Endothelial cell of umbilical vein (primary cell): ENCODE results near the gene RANBP17. TPM values are rescaled to one million over a fixed set of nuclear protein-coding genes. Genes with fewer than 3 reads are reported as not detected.

Experiments
- BruUV-seq: library from RNA; stranded (reverse); fragments of 400-500 nt; replicated peaks from 2 replicates; lab custom pipeline; 2021; lab: Mats Ljungman, UMichigan
- CTCF ChIA-PET: fragments of 300-600, 350-600 bp; sonication (Branson Sonifier 250); formaldehyde crosslinking; loops from one replicate; lab custom pipeline; 2021; ENCODE audit warnings: antibody characterized with exemption, inconsistent platforms; lab: Charles Lee
- POLR2A ChIA-PET: fragments of 300-600, 350-600 bp; sonication (Branson Sonifier 250); formaldehyde crosslinking; loops from one replicate; lab custom pipeline; 2021; ENCODE audit warnings: antibody characterized with exemption, inconsistent platforms; lab: Charles Lee
- DNase-seq: peaks from one replicate; pipeline ENCODE4 v3.0.0-alpha.2; 2011; ENCODE audit warnings: low read depth, low spot score
- FAIRE-seq: peaks from 2 replicates; lab custom pipeline; 2011; peaks lifted over from hg19 to GRCh38; lab: Jason Lieb, UNC
- H2AFZ ChIP-seq: 2 replicates; pipeline ENCODE4 v1.6.0; 2012; ENCODE audit warnings: low read depth, low read length, control low read depth, inconsistent platforms
- H3K27ac ChIP-seq: 2 replicates; pipeline ENCODE4 v1.5.1; 2011; ENCODE audit warnings: low read depth, mild to moderate bottlenecking, control low read depth, low read length, moderate library complexity; ENCODE audit not compliant: insufficient read depth
- H3K27me3 ChIP-seq, 2 experiments: 2 replicates each; pipeline versions ENCODE4 v1.6.0 to v1.6.1; 2011; ENCODE audit warnings: low read length in 2 of 2, mixed read lengths in 1 of 2; ENCODE audit not compliant: control insufficient read depth in 2 of 2, insufficient read depth in 2 of 2
- H3K36me3 ChIP-seq, 2 experiments: 2 replicates in 1 of 2; 3 replicates in 1 of 2; pipeline ENCODE4 v1.5.1; 2011; ENCODE audit warnings: low read length in 2 of 2, mild to moderate bottlenecking in 1 of 2, moderate library complexity in 1 of 2; ENCODE audit not compliant: control insufficient read depth in 2 of 2, insufficient read depth in 2 of 2; ENCODE audit errors: extremely low read depth in 1 of 2
- H3K4me1 ChIP-seq: 3 replicates; pipeline ENCODE4 v1.5.1; 2011; ENCODE audit warnings: mild to moderate bottlenecking, low read length; ENCODE audit not compliant: control insufficient read depth, insufficient read depth; ENCODE audit errors: extremely low read depth
- H3K4me2 ChIP-seq: 2 replicates; pipeline ENCODE4 v1.6.1; 2011; ENCODE audit warnings: low read length, control low read depth, mixed read lengths; ENCODE audit not compliant: insufficient read depth
- H3K4me3 ChIP-seq, 3 experiments: fragments of 200-600 bp in 1 of 3; sonication (generic), shearing (Covaris generic) in 1 of 3; replicated peaks in 1 of 3; 2 replicates each; pipeline ENCODE4 v1.5.1; 2011 to 2016; ENCODE audit warnings: control low read depth in 3 of 3, low read length in 3 of 3, mild to moderate bottlenecking in 2 of 3, inconsistent platforms in 1 of 3, low read depth in 1 of 3, moderate library complexity in 1 of 3; ENCODE audit not compliant: insufficient read depth in 1 of 3
- H3K79me2 ChIP-seq: 2 replicates; pipeline ENCODE4 v1.6.0; 2012; ENCODE audit warnings: low read length, inconsistent platforms; ENCODE audit not compliant: control insufficient read depth, insufficient read depth
- H3K9ac ChIP-seq: replicated peaks from 2 replicates; pipeline ENCODE3; 2011; ENCODE audit warnings: low read length, control low read depth; ENCODE audit not compliant: insufficient read depth; ENCODE audit errors: extremely low read depth
- H3K9me1 ChIP-seq: replicated peaks from 3 replicates; pipeline ENCODE4 v1.6.0; 2011; ENCODE audit warnings: mild to moderate bottlenecking, low read length; ENCODE audit not compliant: control insufficient read depth, insufficient read depth; ENCODE audit errors: extremely low read depth
- H3K9me3 ChIP-seq: replicated peaks from 2 replicates; pipeline ENCODE4 v1.5.1; 2012; ENCODE audit warnings: low read length, inconsistent platforms; ENCODE audit not compliant: control insufficient read depth, insufficient read depth
- H4K20me1 ChIP-seq: replicated peaks from 2 replicates; pipeline ENCODE3; 2011; ENCODE audit warnings: mild to moderate bottlenecking, low read length; ENCODE audit not compliant: control insufficient read depth, insufficient read depth; ENCODE audit errors: extremely low read depth
- EZH2 ChIP-seq: IDR thresholded peaks from 2 replicates; pipeline ENCODE4 v1.6.1; 2012; ENCODE audit warnings: borderline replicate concordance, low read depth, mild to moderate bottlenecking, moderate library complexity, low read length, inconsistent platforms; ENCODE audit not compliant: severe bottlenecking
- FOS ChIP-seq: IDR thresholded peaks from 2 replicates; pipeline ENCODE4 v1.6.1; 2011; ENCODE audit warnings: mild to moderate bottlenecking, low read length, moderate library complexity, borderline replicate concordance; ENCODE audit not compliant: insufficient read depth
- GATA2 ChIP-seq: IDR thresholded peaks from 2 replicates; pipeline ENCODE4 v1.7.0; 2011; ENCODE audit warnings: low read depth, mild to moderate bottlenecking, moderate library complexity, mixed read lengths, low read length; ENCODE audit not compliant: insufficient read length, insufficient read depth
- JUN ChIP-seq: IDR thresholded peaks from 2 replicates; pipeline ENCODE4 v1.6.1; 2011; ENCODE audit warnings: borderline replicate concordance, low read depth; ENCODE audit not compliant: insufficient read length, insufficient read depth
- MYC ChIP-seq: IDR thresholded peaks from one replicate; pipeline ENCODE4 v1.6.1; 2011; ENCODE audit warnings: mild to moderate bottlenecking, low read depth, low read length
- POLR2AphosphoS5 ChIP-seq: IDR thresholded peaks from 2 replicates; pipeline ENCODE4 v1.6.1; 2012; ENCODE audit warnings: low read depth, mild to moderate bottlenecking, control low read depth, low read length, moderate library complexity; ENCODE audit not compliant: insufficient read depth
- dilution Hi-C: fragments of 300-500 bp; cut with MboI; formaldehyde crosslinking; loops from one replicate; pipeline ENCODE4 v1.15.0; 2019; ENCODE audit warnings: low sequenced_read_pairs; ENCODE audit not compliant: extremely low pct_ligation_motif_present
- intact Hi-C: fragments of 100-400 bp; cut with micrococcal nuclease; formaldehyde crosslinking; loops from one replicate; pipeline ENCODE4 v1.10.0; 2022
- polyA plus RNA-seq, 4 experiments: library from polyadenylated mRNA; depleted of rRNA in 3 of 4; stranded (reverse) in 3 of 4; unstranded in 1 of 4; fragments of >200 nt; gene quantifications; 2 replicates each; pipeline versions ENCODE4 v1.2.1 to v1.2.3, GENCODE V29; 2011 to 2012; ENCODE audit warnings: missing spikeins in 1 of 4
- total RNA-seq: library from RNA; stranded (reverse); gene quantifications from 2 replicates; pipeline ENCODE4 v1.2.3, GENCODE V29; 2021
- TF ChIP-seq, protein P1 (sequence below), 2 donors: IDR thresholded peaks; 1 replicate in 1 of 2; 2 replicates in 1 of 2; pipeline ENCODE4 v1.5.1; 2011; ENCODE audit warnings: low read length in 2 of 2, mild to moderate bottlenecking in 2 of 2, moderate library complexity in 2 of 2, control low read depth in 1 of 2, inconsistent platforms in 1 of 2, low read depth in 1 of 2; ENCODE audit not compliant: insufficient read depth in 1 of 2; ENCODE audit errors: extremely low read depth in 1 of 2
- TF ChIP-seq, protein P2 (sequence below): IDR thresholded peaks from 2 replicates; pipeline ENCODE4 v1.6.1; 2011; ENCODE audit not compliant: insufficient read depth, insufficient read length

RANBP17 gene
- total and polyA plus RNA-seq, 2 donors (not counting 3 experiments of a cell fraction or from before 2014, with no cell fraction given), result 5.6 to 13.6 TPM

DNA sequence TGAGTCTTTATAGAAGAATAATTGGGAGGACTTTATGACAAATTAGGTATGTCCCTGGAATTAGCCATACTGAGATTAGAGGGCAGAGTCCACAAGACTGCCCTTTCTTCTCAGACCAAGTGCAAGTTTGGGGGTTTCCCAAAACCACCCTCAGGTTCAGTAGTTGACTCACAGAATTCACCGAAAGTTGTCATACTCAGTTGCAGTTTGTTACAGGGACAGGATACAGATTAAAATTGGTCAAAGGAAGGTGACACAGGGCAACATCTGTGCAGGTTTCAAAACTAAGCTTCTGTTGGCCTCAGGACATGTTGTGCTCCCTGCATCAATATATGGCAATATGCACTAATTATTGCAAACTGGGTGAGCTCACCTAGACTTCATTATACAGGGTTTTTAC, 3.8 kb downstream of the RANBP17 start:
- H2AFZ ChIP-seq, result no peak overlapping the region
- intact Hi-C loops (loop anchor here (10.0 kb wide), 1 partner anchor 449 kb away; no protein-coding TSS in a partner anchor), dilution Hi-C loops (no loop called here)
- H3K4me3 ChIP-seq, result no peak overlapping the region
- no peak for DNase-seq
- no peak for FAIRE-seq
- BruUV-seq, result no TSS peak
- H3K9me1 ChIP-seq, result no peaks in the 10 kb centered on the region
- ChIA-PET CTCF (interaction anchor here (0.7 kb wide), 1 partner anchor 52 kb away, joined by 3 read pairs; no protein-coding TSS in a partner anchor), POLR2A (no interaction called here)
- H3K36me3 ChIP-seq, result no peaks in the 10 kb centered on the region
- H3K9me3 ChIP-seq, result peaks cover 6% of the 10 kb centered on the region
- H3K79me2 ChIP-seq, result peaks cover 33% of the 10 kb centered on the region
- no peaks in the 10 kb centered on the region for H4K20me1 ChIP-seq
- peaks cover 5% of the 10 kb centered on the region for H3K4me1 ChIP-seq
- TF ChIP-seq JUN (no peak), POLR2AphosphoS5 (no peak), GATA2 (no peak), EZH2 (no peak), MYC (no peak), FOS (no peak)
- TF ChIP-seq, protein P1, sequence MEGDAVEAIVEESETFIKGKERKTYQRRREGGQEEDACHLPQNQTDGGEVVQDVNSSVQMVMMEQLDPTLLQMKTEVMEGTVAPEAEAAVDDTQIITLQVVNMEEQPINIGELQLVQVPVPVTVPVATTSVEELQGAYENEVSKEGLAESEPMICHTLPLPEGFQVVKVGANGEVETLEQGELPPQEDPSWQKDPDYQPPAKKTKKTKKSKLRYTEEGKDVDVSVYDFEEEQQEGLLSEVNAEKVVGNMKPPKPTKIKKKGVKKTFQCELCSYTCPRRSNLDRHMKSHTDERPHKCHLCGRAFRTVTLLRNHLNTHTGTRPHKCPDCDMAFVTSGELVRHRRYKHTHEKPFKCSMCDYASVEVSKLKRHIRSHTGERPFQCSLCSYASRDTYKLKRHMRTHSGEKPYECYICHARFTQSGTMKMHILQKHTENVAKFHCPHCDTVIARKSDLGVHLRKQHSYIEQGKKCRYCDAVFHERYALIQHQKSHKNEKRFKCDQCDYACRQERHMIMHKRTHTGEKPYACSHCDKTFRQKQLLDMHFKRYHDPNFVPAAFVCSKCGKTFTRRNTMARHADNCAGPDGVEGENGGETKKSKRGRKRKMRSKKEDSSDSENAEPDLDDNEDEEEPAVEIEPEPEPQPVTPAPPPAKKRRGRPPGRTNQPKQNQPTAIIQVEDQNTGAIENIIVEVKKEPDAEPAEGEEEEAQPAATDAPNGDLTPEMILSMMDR (IDR thresholded peaks at IDR 0.05; ENCODE audit: extremely low read depth in 1 of 2, insufficient read depth in 1 of 2, low read depth in 1 of 2, low read length in 2 of 2), result no peak
- TF ChIP-seq, protein P2, sequence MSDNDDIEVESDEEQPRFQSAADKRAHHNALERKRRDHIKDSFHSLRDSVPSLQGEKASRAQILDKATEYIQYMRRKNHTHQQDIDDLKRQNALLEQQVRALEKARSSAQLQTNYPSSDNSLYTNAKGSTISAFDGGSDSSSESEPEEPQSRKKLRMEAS, result no peak
- H3K27ac ChIP-seq, result no peak overlapping the region
- no peak overlapping the region for H3K9ac ChIP-seq
- no peaks in the 10 kb centered on the region for H3K27me3 ChIP-seq
- H3K4me2 ChIP-seq, result no peak overlapping the region
